ENCODE data around the gene SGMS1.

Gene SGMS1

GRCh38 chr10:50645236-50645635 lies 21.5 kb upstream of the SGMS1 start:
- H3K9ac ChIP-seq (ENCODE audit: insufficient read length, low read depth), result no peak overlapping the region
- no peak for DNase-seq (ENCODE audit: low read depth, low spot score)
- H3K4me3 ChIP-seq (ENCODE audit: insufficient read length, low read depth), result no peak overlapping the region
- no peaks in the 10 kb centered on the region for H3K4me1 ChIP-seq (ENCODE audit: insufficient read depth, insufficient read length)
- no peaks in the 10 kb centered on the region for H3K36me3 ChIP-seq (ENCODE audit: insufficient read depth, insufficient read length, low read length)
- no peaks in the 10 kb centered on the region for H3K9me3 ChIP-seq (ENCODE audit: insufficient read depth, low read length)
- TF ChIP-seq YY1 (IDR thresholded peaks at IDR 0.05; ENCODE audit: insufficient read depth, insufficient read length) (no peak), ZNF274 (IDR thresholded peaks at IDR 0.05; ENCODE audit: low read depth, low read length) (no peak), SUZ12 (IDR thresholded peaks at IDR 0.05; ENCODE audit: extremely low read depth, insufficient read depth, insufficient read length) (no peak)
- H3K27me3 ChIP-seq (ENCODE audit: insufficient read depth, insufficient read length), result no peaks in the 10 kb centered on the region

GRCh38 chr10:50641626-50642025 lies 17.9 kb upstream of the SGMS1 start:
- no peak for DNase-seq (ENCODE audit: low read depth, low spot score)
- H3K4me1 ChIP-seq (ENCODE audit: insufficient read depth, insufficient read length), result no peaks in the 10 kb centered on the region
- no peaks in the 10 kb centered on the region for H3K27me3 ChIP-seq (ENCODE audit: insufficient read depth, insufficient read length)
- TF ChIP-seq SUZ12 (IDR thresholded peaks at IDR 0.05; ENCODE audit: extremely low read depth, insufficient read depth, insufficient read length) (no peak), ZNF274 (IDR thresholded peaks at IDR 0.05; ENCODE audit: low read depth, low read length) (no peak)
- H3K4me3 ChIP-seq (ENCODE audit: insufficient read length, low read depth), result no peak overlapping the region
- H3K9ac ChIP-seq (ENCODE audit: insufficient read length, low read depth), result no peak overlapping the region
- no peaks in the 10 kb centered on the region for H3K36me3 ChIP-seq (ENCODE audit: insufficient read depth, insufficient read length, low read length)
- no peaks in the 10 kb centered on the region for H3K9me3 ChIP-seq (ENCODE audit: insufficient read depth, low read length)

- DNase-seq (ENCODE audit: low read depth, low spot score), result no peak
- TF ChIP-seq YY1 (IDR thresholded peaks at IDR 0.05; ENCODE audit: insufficient read depth, insufficient read length) (no peak), ZNF274 (IDR thresholded peaks at IDR 0.05; ENCODE audit: low read depth, low read length) (no peak), SUZ12 (IDR thresholded peaks at IDR 0.05; ENCODE audit: extremely low read depth, insufficient read depth, insufficient read length) (no peak)
Observed at GRCh38 chr10:50640238-50640637, 16.5 kb upstream of the SGMS1 start.

GRCh38 chr10:50636618-50637579 lies 13.1 kb upstream of the SGMS1 start:
- Histone ChIP-seq H3K36me3 (ENCODE audit: insufficient read depth, insufficient read length, low read length) (no peaks in the 10 kb centered on the region), H3K9ac (ENCODE audit: insufficient read length, low read depth) (no peak overlapping the region), H3K9me3 (ENCODE audit: insufficient read depth, low read length) (no peaks in the 10 kb centered on the region), H3K27me3 (ENCODE audit: insufficient read depth, insufficient read length) (no peaks in the 10 kb centered on the region), H3K4me3 (ENCODE audit: insufficient read length, low read depth) (no peak overlapping the region), H3K4me1 (ENCODE audit: insufficient read depth, insufficient read length) (no peaks in the 10 kb centered on the region)
- DNase-seq (ENCODE audit: low read depth, low spot score), result no peak
- no peak for TF ChIP-seq YY1 (IDR thresholded peaks at IDR 0.05; ENCODE audit: insufficient read depth, insufficient read length)
- TF ChIP-seq ZNF274 (IDR thresholded peaks at IDR 0.05; ENCODE audit: low read depth, low read length), result no peak
- TF ChIP-seq SUZ12 (IDR thresholded peaks at IDR 0.05; ENCODE audit: extremely low read depth, insufficient read depth, insufficient read length), result no peak

More at GRCh38 chr10:50640238-50640637, 16.5 kb upstream of the SGMS1 start:
- Histone ChIP-seq H3K4me1 (ENCODE audit: insufficient read depth, insufficient read length) (no peaks in the 10 kb centered on the region), H3K36me3 (ENCODE audit: insufficient read depth, insufficient read length, low read length) (no peaks in the 10 kb centered on the region), H3K27me3 (ENCODE audit: insufficient read depth, insufficient read length) (no peaks in the 10 kb centered on the region), H3K9ac (ENCODE audit: insufficient read length, low read depth) (no peak overlapping the region), H3K9me3 (ENCODE audit: insufficient read depth, low read length) (no peaks in the 10 kb centered on the region), H3K4me3 (ENCODE audit: insufficient read length, low read depth) (no peak overlapping the region)

- Histone ChIP-seq H3K4me3 (ENCODE audit: insufficient read length, low read depth) (no peak overlapping the region), H3K27me3 (ENCODE audit: insufficient read depth, insufficient read length) (no peaks in the 10 kb centered on the region), H3K9me3 (ENCODE audit: insufficient read depth, low read length) (no peaks in the 10 kb centered on the region), H3K9ac (ENCODE audit: insufficient read length, low read depth) (no peak overlapping the region), H3K36me3 (ENCODE audit: insufficient read depth, insufficient read length, low read length) (no peaks in the 10 kb centered on the region), H3K4me1 (ENCODE audit: insufficient read depth, insufficient read length) (peaks cover 2% of the 10 kb centered on the region)
- TF ChIP-seq YY1 (IDR thresholded peaks at IDR 0.05; ENCODE audit: insufficient read depth, insufficient read length) (no peak), SUZ12 (IDR thresholded peaks at IDR 0.05; ENCODE audit: extremely low read depth, insufficient read depth, insufficient read length) (no peak), ZNF274 (IDR thresholded peaks at IDR 0.05; ENCODE audit: low read depth, low read length) (no peak)
- no peak for DNase-seq (ENCODE audit: low read depth, low spot score)
Observed at GRCh38 chr10:50635286-50635685, 11.5 kb upstream of the SGMS1 start.

- Histone ChIP-seq H3K4me3 (ENCODE audit: insufficient read length, low read depth) (no peak overlapping the region), H3K36me3 (ENCODE audit: insufficient read depth, insufficient read length, low read length) (no peaks in the 10 kb centered on the region), H3K9ac (ENCODE audit: insufficient read length, low read depth) (no peak overlapping the region), H3K27me3 (ENCODE audit: insufficient read depth, insufficient read length) (no peaks in the 10 kb centered on the region), H3K9me3 (ENCODE audit: insufficient read depth, low read length) (no peaks in the 10 kb centered on the region), H3K4me1 (ENCODE audit: insufficient read depth, insufficient read length) (peaks cover 2% of the 10 kb centered on the region)
- no peak for TF ChIP-seq SUZ12 (IDR thresholded peaks at IDR 0.05; ENCODE audit: extremely low read depth, insufficient read depth, insufficient read length)
- TF ChIP-seq YY1 (IDR thresholded peaks at IDR 0.05; ENCODE audit: insufficient read depth, insufficient read length), result no peak
- TF ChIP-seq ZNF274 (IDR thresholded peaks at IDR 0.05; ENCODE audit: low read depth, low read length), result no peak
- no peak for DNase-seq (ENCODE audit: low read depth, low spot score)
Observed at GRCh38 chr10:50634479-50634878, 10.7 kb upstream of the SGMS1 start.

GRCh38 chr10:50631052-50631451 lies 7.3 kb upstream of the SGMS1 start:
- no peaks in the 10 kb centered on the region for H3K9me3 ChIP-seq (ENCODE audit: insufficient read depth, low read length)
- H3K36me3 ChIP-seq (ENCODE audit: insufficient read depth, insufficient read length, low read length), result no peaks in the 10 kb centered on the region
- no peak overlapping the region for H3K4me3 ChIP-seq (ENCODE audit: insufficient read length, low read depth)
- no peak for DNase-seq (ENCODE audit: low read depth, low spot score)
- no peak for TF ChIP-seq ZNF274 (IDR thresholded peaks at IDR 0.05; ENCODE audit: low read depth, low read length)
- peaks cover 2% of the 10 kb centered on the region for H3K4me1 ChIP-seq (ENCODE audit: insufficient read depth, insufficient read length)
- H3K9ac ChIP-seq (ENCODE audit: insufficient read length, low read depth), result no peak overlapping the region
- no peaks in the 10 kb centered on the region for H3K27me3 ChIP-seq (ENCODE audit: insufficient read depth, insufficient read length)

Measured in NT2/D1 (cell line).